ENCODE measurements around the gene MR1.
"Not testable (repeated sequence)": the region's sequence is repeated elsewhere in the genome, so short reads cannot be mapped to it uniquely, and the experiment has no call there.

Gene MR1

GRCh38 chr1:181057079-181057478 is 23.3 kb downstream of the MR1 start:
- no peak overlapping the region for H3K4me3 ChIP-seq (ENCODE audit: control insufficient read depth, low read depth, low read length)
- no peak for TF ChIP-seq CTCF (IDR thresholded peaks at IDR 0.05; ENCODE audit: control insufficient read depth, insufficient read depth, low read depth, low read length, missing control alignments)
- DNase-seq (ENCODE audit: low read depth): no peak

- DNase-seq (ENCODE audit: low read depth): no peak
- no peak overlapping the region for H3K4me3 ChIP-seq (ENCODE audit: control insufficient read depth, low read depth, low read length)
- TF ChIP-seq CTCF (IDR thresholded peaks at IDR 0.05; ENCODE audit: control insufficient read depth, insufficient read depth, low read depth, low read length, missing control alignments): no peak
These were observed 25.7 kb downstream of the MR1 start for GRCh38 chr1:181059435-181059834.

- no peak overlapping the region for H3K4me3 ChIP-seq (ENCODE audit: control insufficient read depth, low read depth, low read length)
- no peak for DNase-seq (ENCODE audit: low read depth)
- no peak for TF ChIP-seq CTCF (IDR thresholded peaks at IDR 0.05; ENCODE audit: control insufficient read depth, insufficient read depth, low read depth, low read length, missing control alignments)
These were observed 26.3 kb downstream of the MR1 start for GRCh38 chr1:181060066-181060465.

GRCh38 chr1:181060947-181061346 is 27.2 kb downstream of the MR1 start:
- not testable (repeated sequence) for DNase-seq (ENCODE audit: low read depth); H3K4me3 ChIP-seq (ENCODE audit: control insufficient read depth, low read depth, low read length)

- H3K4me3 ChIP-seq (ENCODE audit: control insufficient read depth, low read depth, low read length): no peak overlapping the region
- no peak for TF ChIP-seq CTCF (IDR thresholded peaks at IDR 0.05; ENCODE audit: control insufficient read depth, insufficient read depth, low read depth, low read length, missing control alignments)
- no peak for DNase-seq (ENCODE audit: low read depth)
These were observed 27.7 kb downstream of the MR1 start for GRCh38 chr1:181061487-181061886.

- H3K4me3 ChIP-seq (ENCODE audit: control insufficient read depth, low read depth, low read length): no peak overlapping the region; the same call in 1 of the 2 replicates
- no peak for DNase-seq (ENCODE audit: low read depth)
- no peak for TF ChIP-seq CTCF (IDR thresholded peaks at IDR 0.05; ENCODE audit: control insufficient read depth, insufficient read depth, low read depth, low read length, missing control alignments)
These were observed 28.4 kb downstream of the MR1 start for GRCh38 chr1:181061891-181062835.

GRCh38 chr1:181062836-181063428 is 29.1 kb downstream of the MR1 start:
- TF ChIP-seq CTCF (IDR thresholded peaks at IDR 0.05; ENCODE audit: control insufficient read depth, insufficient read depth, low read depth, low read length, missing control alignments): no peak
- H3K4me3 ChIP-seq (ENCODE audit: control insufficient read depth, low read depth, low read length): no peak overlapping the region
- peak; percentile 67 for DNase-seq (ENCODE audit: low read depth)
